Transverse colon (tissue), 4 donors: ENCODE measurements around the gene SLC24A4. TPM values are rescaled to one million over a fixed set of nuclear protein-coding genes. Genes with fewer than 3 reads are reported as not detected.

Source experiments
- DNase-seq: peaks from one replicate; pipeline ENCODE4 v3.0.0-alpha.2; 2019
- H3K27ac ChIP-seq, 4 donors: fragments of 200-600 bp; sonication (generic); 2 replicates each; pipeline ENCODE4 v1.5.1; 2016 to 2018; ENCODE audit warnings: inconsistent platforms in 4 of 4
- H3K27me3 ChIP-seq: fragments of 200-600 bp; sonication (generic); 2 replicates; pipeline ENCODE4 v1.5.1; 2017; ENCODE audit warnings: inconsistent platforms
- H3K36me3 ChIP-seq, 4 donors: fragments of 200-600 bp; sonication (generic); 2 replicates each; pipeline ENCODE4 v1.5.1; 2017 to 2019; ENCODE audit warnings: inconsistent platforms in 4 of 4
- H3K4me1 ChIP-seq, 4 donors: fragments of 200-600 bp; sonication (generic); 2 replicates each; pipeline ENCODE4 v1.5.1; 2017 to 2020; ENCODE audit warnings: inconsistent platforms in 4 of 4
- H3K4me3 ChIP-seq, 4 donors: fragments of 200-600 bp; sonication (generic); 1 replicate in 1 of 4; 2 replicates in 3 of 4; pipeline versions ENCODE4 v1.5.1 to v1.6.1; 2017 to 2019; ENCODE audit warnings: inconsistent platforms in 4 of 4
- H3K9me3 ChIP-seq, 2 donors: fragments of 200-600 bp; sonication (generic); 2 replicates each; pipeline ENCODE4 v1.5.1; 2017 to 2019; ENCODE audit warnings: inconsistent platforms in 2 of 2
- EP300 ChIP-seq: sonication (generic); formaldehyde crosslinking; IDR thresholded peaks from one replicate; pipeline ENCODE4 v1.6.1; 2017; ENCODE audit warnings: antibody characterized with exemption, low read depth
- POLR2A ChIP-seq: fragments of 450-650 bp; IDR thresholded peaks from one replicate; pipeline ENCODE4 v1.6.1; 2016; ENCODE audit warnings: antibody characterized with exemption, mild to moderate bottlenecking, moderate library complexity
- POLR2AphosphoS5 ChIP-seq, 3 donors: sonication (generic); formaldehyde crosslinking; IDR thresholded peaks; one replicate each; pipeline ENCODE4 v1.6.1; 2016; ENCODE audit warnings: antibody characterized with exemption in 3 of 3
- WGBS, 2 donors: methylation state at CpG; one replicate each; pipeline ENCODE4 v1.1.5; 2018; ENCODE audit warnings: low coverage in 1 of 2; 5-methylcytosine and 5-hydroxymethylcytosine counted together
- in situ Hi-C, 4 donors: fragments of 200-750 bp; cut with MboI; loops; one replicate each; pipeline versions ENCODE4 v1.15.0 to v1.15.1; 2017; ENCODE audit warnings: low sequenced_read_pairs in 3 of 4, low pct_ligation_motif_present in 1 of 4, low pct_unique_long_range_greater_than_20kb in 1 of 4
- intact Hi-C: fragments of 100-400 bp; cut with DNase I; formaldehyde crosslinking; loops from one replicate; pipeline ENCODE4 v1.15.1; 2023; ENCODE audit warnings: low total_unique reads
- total RNA-seq, 4 donors: library from RNA; depleted of rRNA; stranded (reverse); fragments of >200 nt; gene quantifications; one replicate each; pipeline ENCODE4 v1.1.0, GENCODE V29; 2016
- TF ChIP-seq, protein P1 (sequence below), 5 experiments: fragments of 200-600 bp in 3 of 5; fragments of 450-650 bp in 2 of 5; sonication (generic) in 3 of 5; IDR thresholded peaks; 1 replicate in 2 of 5; 2 replicates in 3 of 5; pipeline ENCODE4 v1.5.1; 2016 to 2017; ENCODE audit warnings: antibody characterized with exemption in 5 of 5, inconsistent platforms in 3 of 5, mild to moderate bottlenecking in 2 of 5, moderate library complexity in 1 of 5

SLC24A4 gene
- total RNA-seq, 4 donors from 2014 or later, result 0.27 to 0.48 TPM; not detected in 2

DNA sequence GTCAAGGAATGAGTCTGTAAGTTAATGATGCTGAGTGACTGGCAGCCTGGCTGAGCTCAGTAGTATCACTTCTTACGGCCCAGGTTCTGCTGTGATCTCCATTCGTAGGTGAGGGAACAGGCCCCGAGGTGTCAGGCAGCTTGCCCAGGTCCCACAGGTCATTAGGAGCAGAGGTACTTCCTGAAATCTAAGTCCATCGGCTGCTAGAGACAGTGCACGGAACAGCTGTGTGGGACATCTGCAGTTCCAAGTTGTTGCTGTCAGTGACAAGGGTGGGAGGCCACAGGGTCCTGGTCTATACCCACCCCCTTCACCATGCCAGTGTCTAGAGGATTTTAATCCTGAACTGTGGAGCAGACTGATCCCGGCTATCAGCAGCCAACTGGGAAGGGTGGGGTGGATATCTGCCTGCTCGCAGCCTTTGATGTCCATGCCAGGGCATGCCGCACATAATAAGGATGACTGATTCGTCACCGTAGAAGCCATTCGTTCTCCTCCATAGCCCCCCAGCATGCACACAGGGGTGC is 108.3 kb downstream of the SLC24A4 start:
- in situ Hi-C loops (no loop called here), intact Hi-C loops (no loop called here)
- Histone ChIP-seq H3K27ac (no peak overlapping the region), H3K9me3 (no peaks in the 10 kb centered on the region), H3K4me3 (no peak overlapping the region), H3K27me3 (no peaks in the 10 kb centered on the region), H3K36me3 (no peaks in the 10 kb centered on the region), H3K4me1 (no peaks in the 10 kb centered on the region)
- no peak for TF ChIP-seq EP300
- TF ChIP-seq, protein P1, sequence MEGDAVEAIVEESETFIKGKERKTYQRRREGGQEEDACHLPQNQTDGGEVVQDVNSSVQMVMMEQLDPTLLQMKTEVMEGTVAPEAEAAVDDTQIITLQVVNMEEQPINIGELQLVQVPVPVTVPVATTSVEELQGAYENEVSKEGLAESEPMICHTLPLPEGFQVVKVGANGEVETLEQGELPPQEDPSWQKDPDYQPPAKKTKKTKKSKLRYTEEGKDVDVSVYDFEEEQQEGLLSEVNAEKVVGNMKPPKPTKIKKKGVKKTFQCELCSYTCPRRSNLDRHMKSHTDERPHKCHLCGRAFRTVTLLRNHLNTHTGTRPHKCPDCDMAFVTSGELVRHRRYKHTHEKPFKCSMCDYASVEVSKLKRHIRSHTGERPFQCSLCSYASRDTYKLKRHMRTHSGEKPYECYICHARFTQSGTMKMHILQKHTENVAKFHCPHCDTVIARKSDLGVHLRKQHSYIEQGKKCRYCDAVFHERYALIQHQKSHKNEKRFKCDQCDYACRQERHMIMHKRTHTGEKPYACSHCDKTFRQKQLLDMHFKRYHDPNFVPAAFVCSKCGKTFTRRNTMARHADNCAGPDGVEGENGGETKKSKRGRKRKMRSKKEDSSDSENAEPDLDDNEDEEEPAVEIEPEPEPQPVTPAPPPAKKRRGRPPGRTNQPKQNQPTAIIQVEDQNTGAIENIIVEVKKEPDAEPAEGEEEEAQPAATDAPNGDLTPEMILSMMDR (IDR thresholded peaks at IDR 0.05), result no peak
- TF ChIP-seq POLR2A, result no peak
- TF ChIP-seq POLR2AphosphoS5 (IDR thresholded peaks at IDR 0.05), result no peak
- 69% methylated on average over 10 of the region's 11 CpGs; no CpG with 5 or more reads in 1 of the 2 donors for WGBS, 2 donors
- DNase-seq, result no peak

- no peak for DNase-seq
- intact Hi-C loops, result no loop called here
- no peaks in the 10 kb centered on the region for H3K27me3 ChIP-seq
- no peak overlapping the region for H3K27ac ChIP-seq
- no peak for TF ChIP-seq POLR2A
- TF ChIP-seq POLR2AphosphoS5 (IDR thresholded peaks at IDR 0.05), result no peak
- no peak for TF ChIP-seq EP300
- TF ChIP-seq, protein P1 (IDR thresholded peaks at IDR 0.05), result no peak
- 98 to 100% methylated on average over 2 of the region's 2 CpGs for WGBS, 2 donors
- in situ Hi-C loops, result no loop called here
- no peak overlapping the region for H3K4me3 ChIP-seq
- H3K9me3 ChIP-seq, result no peaks in the 10 kb centered on the region
- H3K36me3 ChIP-seq, result no peaks in the 10 kb centered on the region
- H3K4me1 ChIP-seq, result no peaks in the 10 kb centered on the region
Observed at GRCh38 chr14:92433407-92433806, 110.4 kb downstream of the SLC24A4 start.

- TF ChIP-seq POLR2AphosphoS5 (IDR thresholded peaks at IDR 0.05) (no peak), POLR2A (no peak), EP300 (no peak)
- TF ChIP-seq, protein P1 (IDR thresholded peaks at IDR 0.05), result no peak
- H3K4me3 ChIP-seq, result no peak overlapping the region
- no peaks in the 10 kb centered on the region for H3K4me1 ChIP-seq
- H3K27ac ChIP-seq, result no peak overlapping the region
- intact Hi-C loops (no loop called here), in situ Hi-C loops (no loop called here)
- no peaks in the 10 kb centered on the region for H3K9me3 ChIP-seq
- no peak for DNase-seq
- H3K36me3 ChIP-seq, result no peaks in the 10 kb centered on the region
- no peaks in the 10 kb centered on the region for H3K27me3 ChIP-seq
Observed at GRCh38 chr14:92435154-92435553, 112.2 kb downstream of the SLC24A4 start.

DNA sequence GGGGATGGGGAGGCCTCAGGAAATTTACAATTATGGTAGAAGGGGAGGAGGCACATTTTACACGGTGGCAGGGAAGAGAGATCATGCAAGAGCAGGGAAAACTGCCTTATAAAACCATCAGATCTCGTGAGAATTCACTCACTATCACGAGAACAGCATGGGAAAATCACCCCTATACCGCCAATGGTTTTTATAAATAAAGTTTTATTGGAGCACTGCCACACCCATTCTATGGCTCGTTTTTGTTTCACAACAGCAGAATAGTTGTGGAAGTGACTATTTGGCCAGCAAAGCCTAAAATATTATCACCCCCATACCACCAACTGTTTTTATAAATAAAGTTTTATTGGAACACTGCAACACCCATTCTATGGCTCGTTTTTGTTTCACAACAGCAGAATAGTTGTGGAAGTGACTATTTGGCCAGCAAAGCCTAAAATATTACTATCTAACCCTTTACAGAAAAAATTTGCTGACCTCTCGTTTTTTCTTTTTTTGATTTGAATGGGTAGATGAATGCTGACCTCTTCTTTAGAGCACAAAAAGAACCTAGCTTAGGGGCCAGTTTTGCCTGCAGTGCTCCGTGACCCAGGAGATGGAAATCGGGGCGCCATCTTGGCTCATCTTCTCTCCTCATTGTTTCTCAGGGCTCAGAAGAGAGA is 113.3 kb downstream of the SLC24A4 start:
- no peak for DNase-seq
- H3K27ac ChIP-seq, result no peak overlapping the region
- TF ChIP-seq EP300, result no peak
- no peak for TF ChIP-seq POLR2AphosphoS5 (IDR thresholded peaks at IDR 0.05)
- no peak for TF ChIP-seq POLR2A
- TF ChIP-seq, protein P1 (IDR thresholded peaks at IDR 0.05), result no peak
- no peaks in the 10 kb centered on the region for H3K27me3 ChIP-seq
- no peaks in the 10 kb centered on the region for H3K4me1 ChIP-seq
- H3K36me3 ChIP-seq, result no peaks in the 10 kb centered on the region
- in situ Hi-C loops, result no loop called here
- 70 to 79% methylated on average over 10 of the region's 10 CpGs for WGBS, 2 donors
- intact Hi-C loops, result no loop called here
- no peak overlapping the region for H3K4me3 ChIP-seq
- H3K9me3 ChIP-seq, result no peaks in the 10 kb centered on the region
